NCI-H774 (cell line): Measurements from ENCODE around the gene CBL.
"Not testable (repeated sequence)": the region's sequence is repeated elsewhere in the genome, so short reads cannot be mapped to it uniquely, and the experiment has no call there.

Experiments used
- DNase-seq: peaks from one replicate; lab custom pipeline; 2025; lab: John Stamatoyannopoulos, UW

CBL gene

GRCh38 chr11:119218141-119218878, 12.2 kb downstream of the CBL start:
- DNase-seq, result no peak

DNA sequence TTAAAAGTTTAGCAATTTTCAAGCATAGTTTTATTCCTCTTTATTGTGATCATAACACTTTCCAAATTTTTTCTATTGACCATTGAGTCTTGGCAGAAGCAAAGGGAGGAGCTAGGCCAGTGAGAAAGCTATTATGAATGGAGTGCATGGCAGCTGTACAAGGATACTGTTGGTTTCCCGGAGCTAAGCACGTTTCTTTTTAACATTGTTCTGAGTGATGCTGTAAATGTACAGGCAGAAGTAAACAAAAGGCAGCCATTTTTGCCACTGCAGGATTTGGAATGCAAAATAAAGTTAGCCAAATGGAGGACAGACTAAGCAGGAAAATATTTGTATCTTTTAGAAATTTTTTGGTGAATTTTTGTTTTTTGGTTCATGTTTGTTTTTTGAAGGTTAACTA, 16.2 kb downstream of the CBL start:
- peak; percentile 84 for DNase-seq

- no peak for DNase-seq
These were observed 16.8 kb downstream of the CBL start for GRCh38 chr11:119222891-119223290.

DNA sequence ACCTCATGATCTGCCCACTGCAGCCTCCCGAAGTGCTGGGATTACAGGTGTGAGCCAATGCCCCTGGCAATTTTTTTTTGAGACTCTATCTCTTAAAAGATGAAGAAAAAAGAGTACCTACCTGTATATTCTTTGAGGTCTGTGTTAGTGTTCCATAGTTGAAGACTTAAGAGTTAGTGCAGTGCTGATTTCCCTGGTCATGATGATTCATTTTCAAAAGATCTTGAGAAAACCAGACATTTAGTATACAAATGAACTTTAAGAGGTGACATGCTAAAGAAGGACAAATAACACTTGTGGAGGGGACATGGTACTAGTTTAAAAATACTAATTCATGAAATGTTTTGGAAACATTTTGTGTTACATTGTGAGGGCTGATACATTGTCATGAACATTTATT, 17.7 kb downstream of the CBL start:
- no peak for DNase-seq

DNA sequence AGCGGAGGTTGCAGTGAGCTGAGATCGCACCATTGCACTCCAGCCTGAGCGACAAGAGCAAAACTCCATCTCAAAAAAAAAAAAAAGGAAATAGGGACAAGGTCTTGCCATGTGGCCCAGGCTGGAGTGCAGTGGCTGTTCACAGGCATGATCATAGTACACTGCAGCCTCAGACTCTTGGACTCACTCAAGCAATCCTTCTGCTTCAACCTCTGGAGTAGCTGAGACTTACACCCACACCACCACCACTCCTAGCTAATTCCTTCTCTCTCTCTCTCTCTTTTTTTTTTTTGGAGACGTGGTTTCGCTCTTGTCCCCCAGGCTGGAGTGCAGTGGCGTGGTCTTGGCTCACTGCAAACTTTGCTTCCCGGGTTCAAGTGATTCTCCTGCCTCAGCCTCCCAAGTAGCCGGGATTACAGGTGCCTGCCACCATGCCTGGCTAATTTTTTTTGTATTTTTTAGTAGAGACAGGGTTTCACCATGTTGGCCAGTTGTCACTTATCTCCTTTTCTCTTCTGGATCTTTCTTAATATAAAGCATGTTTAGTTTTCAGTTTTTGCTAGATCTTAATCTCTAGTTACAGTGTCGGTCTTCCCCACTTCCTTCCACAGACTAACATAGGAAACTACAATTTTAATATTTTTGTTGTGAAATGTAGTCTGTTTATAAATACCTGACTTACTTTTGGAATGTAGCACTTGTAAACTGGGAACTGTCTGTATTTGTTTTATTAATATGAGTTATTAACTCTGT, 22.6 kb downstream of the CBL start:
- not testable (repeated sequence) for DNase-seq

DNA sequence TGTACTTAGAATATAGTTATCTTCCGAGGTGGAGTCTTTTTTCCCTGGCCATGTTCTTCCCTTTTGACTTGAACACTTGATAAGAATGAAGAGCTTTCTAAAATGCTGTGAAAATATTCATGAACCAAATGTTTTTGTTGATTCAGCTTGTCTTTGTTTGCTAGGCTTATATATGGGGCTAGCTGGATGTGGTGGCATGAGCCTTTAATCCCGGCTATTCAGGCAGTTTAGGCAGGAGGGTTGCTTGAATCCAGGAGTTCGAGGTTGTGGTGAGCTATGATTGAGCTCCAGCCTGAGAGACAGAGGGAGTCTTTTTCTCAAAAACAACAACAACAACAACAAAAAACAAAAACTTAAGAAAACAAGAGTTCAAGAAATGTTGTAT, 23.1 kb downstream of the CBL start:
- no peak for DNase-seq

DNA sequence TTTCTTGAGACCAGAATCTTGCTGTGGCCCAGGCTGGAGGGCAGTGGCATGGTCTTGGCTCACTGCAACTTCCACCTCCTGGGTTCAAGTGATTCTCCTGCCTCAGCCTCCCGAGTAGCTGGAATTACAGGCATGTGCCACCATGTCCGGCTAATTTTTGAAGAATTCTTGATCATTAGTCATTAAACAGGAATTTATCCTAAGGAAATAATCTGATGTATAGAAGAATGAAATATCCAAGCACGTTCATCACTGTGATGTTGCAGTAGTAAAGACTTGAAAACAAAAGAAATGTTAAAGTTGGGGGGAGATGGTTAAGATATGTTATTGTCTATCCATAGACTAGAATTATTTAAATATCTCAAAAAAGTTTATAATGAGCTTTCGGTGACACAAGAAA, 23.6 kb downstream of the CBL start:
- DNase-seq, result no peak

DNA sequence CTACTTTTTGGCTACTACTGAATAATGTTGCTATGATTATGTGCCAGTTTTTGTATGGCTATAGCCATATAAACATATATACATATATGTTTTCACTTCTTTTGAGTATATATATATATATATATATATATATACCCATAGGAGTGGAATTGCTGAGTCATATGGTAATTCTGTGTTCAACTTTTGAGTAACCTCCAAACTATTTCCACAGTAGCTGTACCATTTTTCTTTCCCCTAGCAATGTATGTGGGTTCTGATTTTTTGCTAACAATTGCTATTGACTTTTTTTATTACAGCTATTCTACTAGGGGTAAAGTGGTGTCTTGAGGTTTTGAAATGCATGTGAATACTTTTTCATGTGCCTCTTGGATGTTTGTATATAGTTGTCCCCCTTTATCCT, 30.4 kb downstream of the CBL start:
- DNase-seq, result no peak

- DNase-seq, result no peak
These were observed 30.8 kb downstream of the CBL start for GRCh38 chr11:119236891-119237290.

DNA sequence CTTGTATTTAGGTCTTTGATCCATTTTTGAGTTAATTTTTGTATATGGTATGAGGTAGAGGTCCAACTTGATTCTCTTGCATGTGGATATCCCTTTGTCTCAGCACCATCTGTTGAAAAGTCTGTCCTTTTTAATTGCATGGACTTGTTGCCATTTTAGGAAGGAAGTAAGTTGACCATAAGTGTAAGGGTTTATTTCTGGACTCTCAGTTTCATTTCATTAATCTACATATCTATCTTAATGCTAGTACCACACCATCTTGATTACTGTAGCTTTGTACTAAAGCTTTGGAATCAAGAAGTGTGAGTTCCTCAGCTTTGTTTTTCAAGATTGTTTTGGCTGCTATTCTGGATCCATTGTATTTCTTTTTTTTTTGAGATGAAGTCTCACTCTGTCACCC, 31.4 kb downstream of the CBL start:
- no peak for DNase-seq

DNA sequence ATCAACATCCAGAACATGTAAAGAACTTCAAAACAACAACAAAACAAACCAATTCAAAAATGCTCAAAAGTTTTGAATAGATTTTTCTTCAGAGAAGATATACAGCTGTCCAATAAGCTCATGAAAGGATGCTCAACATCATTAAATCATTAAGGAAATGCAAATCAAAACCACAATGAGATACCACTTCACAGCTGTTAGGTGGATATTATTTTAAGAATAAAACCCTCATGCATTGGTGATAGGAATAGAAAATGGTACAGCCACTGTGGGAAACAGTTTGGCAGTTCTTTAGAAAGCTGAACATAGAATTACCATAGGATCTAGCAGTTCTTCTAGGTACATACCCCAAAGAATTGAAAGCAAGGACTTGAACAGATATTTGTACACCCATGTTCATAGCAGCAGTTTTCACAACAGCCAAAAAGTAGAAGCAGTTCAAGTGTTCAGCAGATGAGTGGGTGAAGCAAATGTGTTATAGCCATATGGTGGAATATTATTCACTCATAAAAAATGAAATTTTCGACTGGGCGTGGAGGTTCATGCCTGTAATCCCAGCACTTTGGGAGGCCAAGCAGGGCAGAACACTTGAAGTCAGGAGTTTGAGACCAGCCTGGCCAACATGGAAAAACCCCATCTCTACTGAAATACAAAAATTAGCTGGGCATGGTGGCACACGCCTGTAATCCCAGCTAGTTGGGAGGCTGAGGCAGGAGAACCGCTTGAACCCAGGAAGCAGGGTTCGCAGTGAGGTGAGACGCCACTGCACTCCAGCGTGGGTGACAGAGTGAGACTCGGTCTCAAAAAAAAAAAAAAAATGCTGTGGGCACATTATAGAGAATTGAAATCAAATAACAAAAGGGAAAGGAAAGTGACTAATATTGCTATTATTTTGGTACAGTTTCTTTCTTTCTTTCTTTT, 42.9 kb downstream of the CBL start:
- no peak for DNase-seq

DNA sequence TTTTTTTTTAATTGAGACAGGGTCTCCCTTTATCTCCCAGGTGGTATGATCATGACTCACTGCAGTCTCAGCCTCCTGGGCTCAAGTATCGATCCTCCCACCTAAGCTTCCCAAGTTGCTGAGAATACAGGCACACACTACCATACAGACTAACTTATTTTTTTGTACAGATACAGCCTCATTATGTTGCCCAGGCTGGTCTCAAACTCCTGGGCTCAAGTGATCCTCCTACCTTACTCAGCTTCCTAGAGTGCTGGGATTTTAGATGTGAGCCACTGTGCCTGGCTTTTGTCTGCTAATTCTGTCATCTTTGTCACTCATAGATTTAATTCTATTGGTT, 43.5 kb downstream of the CBL start:
- DNase-seq, result no peak

DNA sequence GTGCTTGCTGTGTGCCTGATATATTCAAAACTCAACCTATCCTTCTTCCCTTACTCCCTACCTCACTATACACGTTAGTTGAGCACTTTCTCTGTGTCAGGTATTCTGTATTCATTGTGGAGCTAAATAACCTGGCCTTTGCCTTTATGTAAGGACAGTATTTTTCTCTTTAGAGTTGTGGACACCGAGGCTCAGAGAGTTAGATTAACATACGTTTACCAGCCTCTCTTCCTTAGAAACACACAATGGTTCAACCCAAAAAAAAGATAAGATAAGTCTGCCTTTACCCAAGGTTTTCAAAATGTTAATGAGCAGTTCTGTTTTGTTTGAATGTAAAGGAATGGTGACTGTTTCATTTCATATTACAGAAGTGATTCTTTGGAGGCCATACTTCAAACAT, 45.0 kb downstream of the CBL start:
- no peak for DNase-seq

DNA sequence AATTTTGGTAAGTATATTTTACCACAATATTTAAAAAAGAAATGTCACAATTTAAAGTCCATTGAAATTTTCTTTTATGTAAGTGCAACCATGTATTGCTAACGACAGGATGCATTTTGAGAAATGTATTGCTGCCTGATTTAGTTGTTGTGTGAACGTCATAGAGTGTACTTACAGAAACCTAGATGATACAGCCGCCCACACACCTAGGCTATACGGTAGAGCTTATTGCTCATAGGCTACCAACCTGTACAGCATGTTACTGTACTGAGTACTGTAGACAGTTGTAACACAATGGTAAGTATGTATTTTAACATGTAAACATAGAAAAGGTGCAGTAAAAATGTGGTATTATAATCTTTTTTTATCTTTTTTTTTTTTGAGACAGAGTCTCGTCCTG, 48.1 kb downstream of the CBL start:
- no peak for DNase-seq

DNA sequence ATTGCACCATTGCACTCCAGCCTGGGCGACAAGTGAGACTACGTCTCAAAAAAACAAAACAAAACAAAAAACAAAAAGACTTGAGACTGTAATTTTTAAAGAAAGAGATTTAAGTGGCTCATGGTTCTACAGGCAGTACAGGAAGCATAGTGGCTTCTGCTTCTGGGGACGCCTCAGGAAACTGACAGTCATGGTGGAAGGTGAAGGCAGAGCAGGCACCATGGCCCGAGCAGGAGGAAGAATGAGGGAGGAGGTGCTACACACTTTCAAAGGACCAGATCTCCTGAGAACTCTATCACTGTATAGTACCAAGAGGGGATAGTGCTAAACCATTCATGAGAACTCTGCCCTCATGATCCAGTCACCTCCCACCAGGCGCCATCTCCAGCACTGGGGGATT, 52.0 kb downstream of the CBL start:
- no peak for DNase-seq

DNA sequence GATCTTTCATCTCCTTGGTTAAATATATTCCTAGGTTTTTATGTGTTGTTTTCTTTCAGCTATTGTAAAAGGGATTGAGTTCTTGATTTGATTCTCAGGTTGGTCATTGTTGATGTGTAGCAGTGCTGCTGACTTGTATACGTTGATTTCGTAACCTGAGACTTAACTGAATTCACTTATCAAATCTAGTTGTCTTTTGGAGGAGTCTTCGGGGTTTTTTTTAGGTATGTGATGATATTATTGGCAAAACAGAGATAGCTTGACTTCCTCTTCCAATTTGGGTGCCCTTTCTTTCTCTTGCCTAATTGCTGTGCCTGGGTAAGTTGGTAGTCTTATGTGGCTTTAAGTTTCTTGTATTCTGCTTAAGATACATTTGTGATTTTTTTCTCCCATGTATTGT, 52.8 kb downstream of the CBL start:
- no peak for DNase-seq

DNA sequence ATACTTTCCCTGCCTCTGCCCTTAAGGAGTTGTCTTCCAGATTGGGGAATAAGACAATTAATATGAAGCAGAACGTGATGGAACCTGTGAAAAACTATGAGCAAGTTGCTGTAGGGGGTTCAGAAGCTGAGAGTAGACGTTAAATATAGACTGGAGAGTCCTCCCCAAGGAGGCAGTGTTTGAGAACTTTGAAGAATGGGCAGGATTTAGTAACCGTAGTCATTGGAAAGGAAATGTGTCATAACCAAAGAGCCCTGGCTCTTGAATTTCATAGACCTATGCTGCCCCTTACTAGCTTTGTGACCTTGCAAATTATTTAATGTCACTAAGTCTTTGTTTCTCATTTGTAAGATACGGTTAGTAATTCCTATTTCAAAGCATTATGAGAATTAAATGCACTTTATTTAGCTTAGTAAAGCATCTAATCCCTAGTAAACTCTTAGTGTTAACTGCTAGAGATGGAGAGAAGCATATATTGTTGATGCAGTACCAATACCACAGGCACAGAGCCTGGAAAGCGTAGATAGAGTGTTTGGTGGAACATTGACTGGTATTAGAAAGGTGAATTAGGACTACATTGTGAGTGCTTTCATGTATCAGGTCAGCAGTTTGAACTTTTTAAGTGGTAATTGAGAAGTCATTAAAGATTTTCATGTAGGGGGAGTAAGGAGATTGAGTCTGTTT, 56.7 kb downstream of the CBL start:
- DNase-seq, result no peak

DNA sequence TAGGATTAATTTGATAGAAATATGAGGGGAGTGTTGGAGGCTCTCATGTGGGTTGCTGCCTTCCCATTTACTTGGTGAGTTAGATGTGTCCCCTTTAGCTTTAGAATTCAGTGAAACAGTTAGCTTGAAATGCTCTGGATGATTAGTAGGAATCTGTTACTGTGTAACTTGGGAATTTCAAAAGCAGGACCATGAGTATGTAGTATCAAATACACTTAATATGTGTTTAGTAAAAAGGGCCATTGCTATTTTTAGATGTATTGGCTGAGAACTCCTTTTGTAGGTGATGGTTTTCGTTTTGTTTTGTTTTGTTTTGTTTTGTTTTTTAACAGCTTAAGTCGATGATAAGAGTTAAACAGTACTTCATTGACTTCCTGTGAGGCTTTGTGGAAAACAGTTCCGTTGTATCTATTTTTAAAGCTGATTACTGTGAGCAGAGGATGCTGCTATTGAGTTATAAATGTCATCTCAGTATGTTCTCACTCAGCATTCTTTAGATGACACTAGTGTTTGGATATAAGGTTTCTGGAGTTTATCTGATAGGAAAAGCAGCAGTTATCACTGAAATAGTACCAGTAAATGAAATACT, 57.3 kb downstream of the CBL start:
- DNase-seq, result no peak

GRCh38 chr11:119266063-119266462, 59.9 kb downstream of the CBL start:
- DNase-seq, result no peak

DNA sequence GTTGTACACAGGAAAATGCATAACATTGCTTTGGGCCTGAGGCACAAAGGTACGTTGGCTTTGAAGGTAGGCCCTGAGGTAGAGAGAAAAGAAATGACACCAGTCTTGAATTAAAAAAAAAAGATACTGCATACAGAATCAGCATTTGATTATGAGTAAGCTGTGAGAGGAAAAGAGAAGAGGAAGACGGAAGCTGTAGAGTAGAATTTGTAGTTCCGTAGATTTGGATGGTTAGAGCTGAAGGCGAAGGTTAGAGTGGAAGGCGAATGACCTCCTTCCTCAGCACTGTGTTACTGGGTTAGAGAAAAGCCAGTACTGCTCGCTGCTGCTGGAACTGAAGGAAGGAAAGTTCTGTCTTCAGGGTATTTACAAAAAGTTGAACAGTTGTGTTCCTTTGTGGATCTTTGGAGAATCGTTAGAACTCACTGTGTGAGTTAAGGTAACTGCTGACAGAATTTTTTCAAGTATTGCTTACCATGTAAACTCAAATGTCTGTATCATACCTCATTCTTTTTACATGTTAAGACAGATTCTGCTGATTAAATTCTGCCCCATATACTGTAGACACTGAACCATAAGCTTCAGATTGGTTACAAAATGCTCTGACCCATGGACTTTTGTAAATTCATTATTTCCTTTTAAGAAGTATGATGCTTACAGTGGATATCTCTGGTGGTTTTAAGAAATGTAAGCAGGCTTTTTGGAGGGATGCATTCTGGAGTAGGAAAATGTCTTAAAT, 60.5 kb downstream of the CBL start:
- no peak for DNase-seq

GRCh38 chr11:119267645-119268044, 61.5 kb downstream of the CBL start:
- no peak for DNase-seq
